Breast epithelium (tissue), 4 donors: ENCODE results near the gene LSM3. TPM values are rescaled to one million over a fixed set of nuclear protein-coding genes. Genes with fewer than 3 reads are reported as not detected.

Source experiments
- DNase-seq, 2 donors: peaks; one replicate each; pipeline ENCODE4 v3.0.0-alpha.2; 2019; ENCODE audit warnings: low spot score in 2 of 2
- H3K27ac ChIP-seq, 2 donors: fragments of 200-600 bp; sonication (generic) in 1 of 2; one replicate each; pipeline ENCODE4 v1.5.1; 2016 to 2019; ENCODE audit warnings: mild to moderate bottlenecking in 1 of 2
- H3K27me3 ChIP-seq, 2 donors: fragments of 200-600 bp; sonication (generic) in 1 of 2; one replicate each; pipeline versions ENCODE4 v1.5.1 to v1.6.0; 2017 to 2019; ENCODE audit warnings: control low read depth in 1 of 2, mild to moderate bottlenecking in 1 of 2
- H3K36me3 ChIP-seq: fragments of 200-600 bp; one replicate; pipeline ENCODE4 v1.5.1; 2019
- H3K4me1 ChIP-seq, 2 donors: fragments of 200-600 bp; sonication (generic); one replicate each; pipeline ENCODE4 v1.5.1; 2016 to 2019; ENCODE audit warnings: control low read depth in 1 of 2
- H3K4me3 ChIP-seq, 3 donors: fragments of 200-600 bp; sonication (generic); 1 replicate in 2 of 3; 2 replicates in 1 of 3; pipeline ENCODE4 v1.5.1; 2016 to 2019; ENCODE audit warnings: mild to moderate bottlenecking in 3 of 3, moderate library complexity in 2 of 3
- H3K9me3 ChIP-seq, 2 donors: fragments of 200-600 bp; sonication (generic) in 1 of 2; one replicate each; pipeline ENCODE4 v1.5.1; 2016 to 2019; ENCODE audit warnings: control low read depth in 1 of 2
- CTCF ChIP-seq, 3 donors: fragments of 450-650 bp; IDR thresholded peaks; one replicate each; pipeline ENCODE4 v1.5.1; 2016 to 2017; ENCODE audit warnings: antibody characterized with exemption in 3 of 3, mild to moderate bottlenecking in 3 of 3, moderate library complexity in 3 of 3
- POLR2A ChIP-seq: fragments of 450-650 bp; IDR thresholded peaks from one replicate; pipeline ENCODE4 v1.6.1; 2016; ENCODE audit warnings: antibody characterized with exemption, mild to moderate bottlenecking, moderate library complexity
- POLR2AphosphoS5 ChIP-seq, 3 donors: sonication (generic); formaldehyde crosslinking; IDR thresholded peaks; one replicate each; pipeline ENCODE4 v1.6.1; 2017; ENCODE audit warnings: antibody characterized with exemption in 3 of 3
- intact Hi-C: fragments of 100-400 bp; cut with DNase I; formaldehyde crosslinking; loops from one replicate; pipeline ENCODE4 v1.15.1; 2023; ENCODE audit warnings: low total_unique reads
- total RNA-seq, 3 donors: library from RNA; depleted of rRNA; stranded (reverse); fragments of >200 nt; gene quantifications; one replicate each; pipeline ENCODE4 v1.1.0, GENCODE V29; 2016

The LSM3 gene
- total RNA-seq, 3 donors from 2014 or later, result 10.5 to 11.5 (median 11.5) TPM

- H3K36me3 ChIP-seq, result peaks cover 9% of the 10 kb centered on the region
- no peaks in the 10 kb centered on the region for H3K9me3 ChIP-seq
- no peak overlapping the region for H3K4me3 ChIP-seq
- no peaks in the 10 kb centered on the region for H3K4me1 ChIP-seq
- H3K27ac ChIP-seq, result no peak overlapping the region
- TF ChIP-seq POLR2A, result no peak
- DNase-seq, result no peak
- no peaks in the 10 kb centered on the region for H3K27me3 ChIP-seq
- intact Hi-C loops, result no loop called here
These were observed 4.5 kb downstream of the LSM3 start for GRCh38 chr3:14183015-14183577.

- H3K27me3 ChIP-seq, result no peaks in the 10 kb centered on the region
- peaks cover 11% of the 10 kb centered on the region for H3K36me3 ChIP-seq
These were observed 8.3 kb downstream of the LSM3 start for GRCh38 chr3:14186854-14187458.

GRCh38 chr3:14188041-14188754, 9.6 kb downstream of the LSM3 start:
- TF ChIP-seq POLR2AphosphoS5 (IDR thresholded peaks at IDR 0.05) (no peak), CTCF (IDR thresholded peaks at IDR 0.05) (no peak), POLR2A (no peak)
- Histone ChIP-seq H3K27me3 (no peaks in the 10 kb centered on the region), H3K4me1 (no peaks in the 10 kb centered on the region), H3K27ac (no peak overlapping the region), H3K36me3 (peaks cover 4% of the 10 kb centered on the region), H3K4me3 (no peak overlapping the region), H3K9me3 (no peaks in the 10 kb centered on the region)
- intact Hi-C loops, result no loop called here
- no peak for DNase-seq

More at GRCh38 chr3:14186854-14187458, 8.3 kb downstream of the LSM3 start:
- H3K9me3 ChIP-seq, result no peaks in the 10 kb centered on the region
- H3K27ac ChIP-seq, result no peak overlapping the region
- no peak overlapping the region for H3K4me3 ChIP-seq
- TF ChIP-seq POLR2A, result no peak
- no peak for TF ChIP-seq CTCF (IDR thresholded peaks at IDR 0.05)
- TF ChIP-seq POLR2AphosphoS5 (IDR thresholded peaks at IDR 0.05), result no peak
- intact Hi-C loops, result no loop called here
- H3K4me1 ChIP-seq, result no peaks in the 10 kb centered on the region
- no peak for DNase-seq

- H3K4me3 ChIP-seq, result no peak overlapping the region
- no peak for TF ChIP-seq POLR2A
- TF ChIP-seq CTCF (IDR thresholded peaks at IDR 0.05), result no peak
- no peaks in the 10 kb centered on the region for H3K9me3 ChIP-seq
- peak overlapping the region in 1 of 2 donors; percentile 13 for H3K27ac ChIP-seq
- H3K4me1 ChIP-seq, result no peaks in the 10 kb centered on the region
- intact Hi-C loops, result no loop called here
- H3K36me3 ChIP-seq, result no peaks in the 10 kb centered on the region
- no peaks in the 10 kb centered on the region for H3K27me3 ChIP-seq
- no peak for DNase-seq
These were observed 16.2 kb downstream of the LSM3 start for GRCh38 chr3:14194865-14195264.

- H3K27ac ChIP-seq, result peak overlapping the region; percentile 82 to 83
- TF ChIP-seq CTCF (IDR thresholded peaks at IDR 0.05), result no peak
- TF ChIP-seq POLR2AphosphoS5 (IDR thresholded peaks at IDR 0.05), result no peak
- no peak for TF ChIP-seq POLR2A
- H3K4me1 ChIP-seq, result peaks cover 0 to 15% of the 10 kb centered on the region in 2 donors
- H3K27me3 ChIP-seq, result no peaks in the 10 kb centered on the region
- peak in 1 of 2 donors; percentile 82 for DNase-seq
- H3K9me3 ChIP-seq, result no peaks in the 10 kb centered on the region
- no peaks in the 10 kb centered on the region for H3K36me3 ChIP-seq
- no peak overlapping the region for H3K4me3 ChIP-seq
- intact Hi-C loops, result no loop called here
These were observed 21.0 kb downstream of the LSM3 start for GRCh38 chr3:14199641-14200040.
